ENCODE data around the gene OSBPL7.
"Not testable (repeated sequence)": the region's sequence is repeated elsewhere in the genome, so short reads cannot be mapped to it uniquely, and the experiment has no call there.

The OSBPL7 gene

DNA sequence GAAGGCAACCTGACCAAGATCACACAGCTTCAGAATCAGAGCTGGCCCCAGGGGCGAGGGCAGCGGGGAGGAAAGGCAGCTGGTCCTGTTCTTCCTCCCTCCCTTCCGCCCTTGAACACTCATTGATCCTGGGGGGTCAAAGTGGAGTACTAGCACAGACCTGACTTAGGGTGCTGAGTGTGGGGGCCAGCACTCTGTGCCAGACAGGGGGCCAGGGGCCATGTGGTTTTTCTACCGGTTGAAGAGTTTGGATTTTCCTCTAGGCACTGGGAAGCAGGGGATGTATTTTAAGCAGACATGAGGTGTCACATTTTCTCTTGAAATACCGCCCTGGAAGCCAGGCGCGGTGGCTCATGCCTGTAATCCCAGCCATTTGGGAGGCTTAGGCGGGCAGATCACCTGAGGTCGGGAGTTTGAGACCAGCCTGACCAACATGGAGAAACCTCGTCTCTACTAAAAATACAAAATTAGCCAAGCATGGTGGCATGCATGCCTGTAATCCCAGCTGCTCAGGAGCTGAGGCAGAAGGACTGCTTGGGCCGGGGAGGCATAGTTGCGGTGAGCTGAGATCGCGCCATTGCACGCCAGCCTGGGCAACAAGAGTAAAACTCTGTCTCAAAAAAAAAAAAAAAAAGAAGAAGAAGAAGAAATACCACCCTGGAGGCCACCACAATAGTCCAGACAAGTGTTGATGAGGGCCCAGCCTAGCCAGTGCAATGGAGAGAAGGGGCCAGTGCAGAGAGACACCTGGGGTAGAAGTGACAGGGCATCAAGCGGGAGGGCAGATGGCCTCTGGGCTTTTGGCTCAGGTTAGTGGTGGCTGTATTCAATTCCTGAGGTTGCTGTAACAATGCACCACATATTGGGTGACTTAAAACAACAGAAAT lies 15.3 kb downstream of the OSBPL7 start:
- DNase-seq: no peak

DNA sequence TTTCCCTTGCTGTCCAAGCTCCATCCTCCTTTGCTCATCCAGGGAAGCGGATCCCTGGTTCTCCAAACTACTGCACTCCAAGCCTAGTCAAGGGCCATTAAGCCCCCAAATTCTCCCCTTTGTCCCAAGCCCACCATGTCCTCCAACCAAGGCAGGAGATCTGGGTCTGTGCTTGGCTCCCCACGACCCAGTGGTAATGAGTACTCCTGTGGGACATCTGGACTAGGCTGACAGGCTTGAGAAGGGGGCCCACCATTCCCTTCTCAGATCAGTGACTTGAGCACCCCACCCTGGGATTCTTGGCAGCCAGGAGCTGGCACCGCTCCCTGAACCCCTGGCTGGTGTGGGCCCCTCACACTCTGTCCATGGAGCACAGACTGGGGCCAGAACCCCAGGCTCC lies 17.1 kb downstream of the OSBPL7 start:
- DNase-seq: no peak

DNA sequence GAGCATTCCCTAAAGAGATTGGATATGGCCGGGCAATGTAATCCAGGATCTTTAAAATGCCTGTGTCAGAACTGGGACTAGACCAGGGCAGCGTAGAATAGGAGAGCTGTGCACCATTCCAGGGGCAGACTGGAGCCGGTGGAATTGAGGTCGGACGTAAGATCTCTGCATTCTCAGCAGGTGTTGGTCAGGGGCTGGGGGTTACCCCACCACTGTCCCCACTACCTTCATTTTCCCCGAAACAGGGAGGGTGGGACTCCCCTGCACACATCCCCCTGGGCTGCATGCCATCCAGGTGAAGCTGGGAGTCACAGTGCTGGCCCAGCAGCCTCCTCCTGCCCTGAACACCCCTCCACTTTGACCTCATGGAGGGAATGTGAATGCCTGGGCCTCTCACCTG lies 17.8 kb downstream of the OSBPL7 start:
- no peak for DNase-seq

DNA sequence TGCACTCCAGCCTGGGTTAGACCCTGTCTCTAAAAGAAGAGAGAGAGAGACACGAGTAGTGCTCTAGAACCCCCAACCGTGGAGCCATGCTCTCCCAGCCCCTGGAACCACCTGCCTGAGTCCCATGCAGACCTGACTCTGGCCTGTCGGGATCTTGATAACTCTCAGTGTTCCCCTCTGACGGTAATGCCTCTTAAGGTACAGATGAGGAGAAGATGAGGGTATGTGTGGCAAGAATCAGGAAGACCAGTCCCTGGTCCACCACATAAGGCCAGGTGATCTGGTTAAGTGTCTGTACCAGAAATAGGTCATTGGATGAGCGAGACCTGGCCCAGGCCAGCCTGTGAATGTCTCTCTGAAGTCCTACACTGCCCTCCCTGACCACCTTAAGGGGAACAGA lies 18.4 kb downstream of the OSBPL7 start:
- no peak for DNase-seq

DNA sequence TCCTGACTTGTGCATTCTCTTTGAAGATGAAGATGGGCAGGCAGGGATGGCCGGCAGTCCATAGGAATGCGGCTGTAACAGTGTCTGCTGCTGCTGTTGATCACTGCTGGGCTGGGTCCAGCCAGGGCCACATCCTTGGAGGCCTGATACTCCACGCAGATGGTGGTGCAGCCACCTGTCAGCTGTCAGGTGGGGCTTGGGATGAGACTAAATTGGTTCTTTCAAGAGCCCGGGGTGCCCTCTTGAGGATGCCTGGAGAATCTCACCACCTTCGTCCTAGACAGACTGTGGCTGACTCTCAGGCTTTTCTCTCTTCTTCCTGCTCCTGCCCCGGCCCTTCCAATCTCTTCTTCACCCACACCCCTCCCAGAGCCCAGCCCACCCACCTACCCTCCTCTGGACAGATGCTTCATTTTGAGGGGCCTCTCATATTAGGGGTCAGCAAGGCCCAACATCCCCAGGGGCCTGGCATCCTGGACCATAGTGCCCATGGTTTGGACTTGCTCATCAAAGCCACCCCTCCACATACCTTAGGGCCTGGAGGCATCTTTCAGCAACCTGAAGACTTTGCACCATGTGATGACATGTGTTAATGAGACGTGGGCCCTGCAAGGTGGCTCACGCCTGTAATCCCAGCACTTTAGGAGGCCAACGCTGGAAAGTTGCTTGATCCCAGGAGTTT lies 19.1 kb downstream of the OSBPL7 start:
- DNase-seq: peak; percentile 27

DNA sequence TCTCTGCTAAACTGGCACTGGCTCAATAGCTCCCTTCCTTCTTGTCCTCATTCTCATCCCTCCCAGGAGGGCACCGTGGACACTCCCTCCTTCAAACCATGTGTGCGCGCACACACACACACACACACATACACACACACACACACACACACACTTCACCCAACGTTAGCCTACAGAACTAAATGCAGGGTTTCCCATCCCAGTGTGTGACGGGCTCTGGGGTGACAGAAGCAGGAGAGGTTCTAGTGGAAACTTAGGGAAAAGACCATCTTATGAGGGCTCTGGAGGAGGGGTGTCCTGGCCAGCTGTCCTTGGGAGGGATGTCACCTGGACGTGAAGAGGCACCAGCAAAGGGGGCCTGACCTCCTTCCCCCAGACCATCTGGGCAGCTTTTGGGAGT lies 19.7 kb downstream of the OSBPL7 start:
- DNase-seq: no peak

DNA sequence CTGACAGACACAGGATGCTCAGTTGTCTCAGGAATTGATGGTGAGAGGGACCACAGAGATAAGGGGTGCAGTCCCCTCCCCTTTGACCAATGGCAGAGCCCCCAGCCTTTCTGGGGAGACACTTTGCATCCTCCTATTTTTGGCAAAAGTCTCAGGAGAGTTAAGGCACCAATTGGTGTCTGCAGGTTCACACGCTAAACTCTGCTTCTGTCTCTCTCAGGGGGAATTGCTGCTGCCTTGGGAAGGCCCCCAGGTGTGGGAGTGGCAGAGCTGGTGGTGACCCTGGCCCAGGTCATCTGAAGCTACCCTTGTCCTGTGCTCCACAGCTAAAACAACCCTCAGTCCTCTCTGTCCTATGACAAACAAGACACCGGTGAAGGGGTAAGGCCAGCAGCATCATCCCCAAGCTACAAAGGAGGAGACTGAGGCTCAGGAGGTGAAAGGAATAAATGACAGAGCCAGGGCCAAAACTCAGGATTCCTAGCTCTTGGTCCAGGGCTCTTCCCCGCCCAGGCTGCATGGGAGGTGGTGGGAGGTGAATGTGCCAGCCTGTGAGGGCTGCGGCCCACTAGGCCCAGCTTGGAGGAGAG lies 20.3 kb downstream of the OSBPL7 start:
- no peak for DNase-seq

DNA sequence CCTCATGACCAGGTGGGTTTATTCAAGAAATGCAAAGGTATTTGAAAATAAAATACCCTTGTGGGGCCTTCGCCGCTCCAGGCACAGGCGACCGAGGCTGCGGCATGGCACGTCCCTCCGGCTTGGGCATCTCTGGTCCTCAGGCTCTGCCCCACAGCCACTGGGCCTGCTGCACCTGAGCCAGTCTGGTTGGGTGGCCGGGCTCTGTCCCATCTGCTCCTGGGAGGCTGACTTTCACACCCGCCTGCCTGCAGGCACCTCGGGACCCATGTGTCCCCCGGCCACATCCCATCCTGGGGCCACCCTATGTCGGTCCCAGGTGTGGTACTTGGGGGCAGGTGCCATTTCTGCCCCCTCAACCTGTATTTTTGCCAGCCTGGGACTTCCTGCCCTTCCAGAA lies 20.9 kb downstream of the OSBPL7 start:
- no peak for DNase-seq

DNA sequence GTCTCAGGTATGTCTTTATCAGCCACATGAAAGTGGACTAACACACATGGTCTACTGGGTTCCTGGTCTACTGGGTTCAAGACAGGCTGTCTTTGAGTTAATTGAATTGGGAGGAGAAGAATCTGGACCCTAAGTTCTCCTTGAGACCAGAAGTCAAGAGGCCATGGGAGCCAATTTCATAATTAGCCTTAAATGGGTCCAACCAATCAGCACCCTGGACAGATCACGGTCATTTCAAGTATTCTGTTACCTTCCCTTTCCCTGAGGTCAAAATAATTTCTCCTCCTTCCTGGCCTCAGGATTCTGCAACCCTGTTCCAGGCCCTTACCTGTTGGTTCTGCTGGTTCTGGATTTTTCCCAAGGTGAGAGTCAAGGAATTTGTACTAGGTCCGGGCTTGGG lies 23.8 kb downstream of the OSBPL7 start:
- peak; percentile 8 for DNase-seq

DNA sequence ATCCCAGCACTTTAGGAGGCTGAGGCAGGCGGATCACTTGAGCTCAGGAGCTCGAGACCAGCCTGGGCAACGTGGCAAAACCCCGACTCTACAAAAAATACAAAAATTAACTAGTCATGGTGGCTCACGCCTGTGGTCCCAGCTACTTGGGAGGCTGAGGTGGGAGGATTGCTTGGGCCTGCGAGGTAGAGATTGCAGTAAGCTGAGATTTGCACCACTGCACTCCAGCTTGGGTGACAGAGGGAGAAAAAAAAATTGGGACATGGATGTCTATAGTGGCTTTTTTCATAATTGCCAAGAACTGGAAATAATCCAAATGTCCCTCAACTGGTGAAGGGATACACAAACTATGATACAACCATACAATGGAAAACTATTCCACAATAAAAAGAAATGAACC lies 28.6 kb downstream of the OSBPL7 start:
- no peak for DNase-seq

DNA sequence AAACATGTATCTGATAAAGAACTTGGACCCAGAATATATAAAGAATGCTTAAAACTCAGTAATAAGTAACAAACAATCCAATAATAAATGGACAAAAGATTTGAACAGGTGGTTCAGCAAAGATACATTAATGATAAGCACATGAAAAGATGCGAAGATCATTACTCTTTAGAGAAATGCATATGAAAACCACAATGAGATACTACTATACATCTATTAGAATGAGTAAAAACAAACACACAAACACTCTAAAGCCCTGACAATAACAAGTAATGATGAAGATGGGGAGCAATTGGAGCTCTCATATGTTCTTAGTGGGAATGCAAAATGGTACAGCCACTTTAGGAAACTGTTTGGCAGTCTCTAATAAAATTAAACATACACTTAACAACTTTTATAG lies 29.1 kb downstream of the OSBPL7 start:
- DNase-seq: no peak

DNA sequence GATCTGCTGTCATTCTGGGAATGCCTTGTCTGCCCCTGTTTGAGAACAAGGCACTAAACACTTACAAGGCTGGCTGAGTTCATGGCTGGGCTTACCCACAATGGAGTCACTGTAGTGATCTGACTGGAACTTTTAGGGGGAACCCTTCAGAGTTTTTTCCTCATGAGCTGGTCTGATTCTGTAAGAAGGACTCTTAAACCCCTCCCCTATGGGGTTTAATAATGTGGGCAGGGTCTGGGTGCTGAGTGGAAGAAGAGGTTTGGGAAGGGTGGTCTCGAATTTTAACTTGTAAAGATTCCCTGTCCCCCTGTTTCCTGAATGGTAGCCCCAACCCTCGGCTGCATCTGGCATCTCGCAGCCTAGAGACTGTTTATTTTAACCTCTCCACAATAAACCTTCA lies 30.6 kb downstream of the OSBPL7 start:
- no peak for DNase-seq

DNA sequence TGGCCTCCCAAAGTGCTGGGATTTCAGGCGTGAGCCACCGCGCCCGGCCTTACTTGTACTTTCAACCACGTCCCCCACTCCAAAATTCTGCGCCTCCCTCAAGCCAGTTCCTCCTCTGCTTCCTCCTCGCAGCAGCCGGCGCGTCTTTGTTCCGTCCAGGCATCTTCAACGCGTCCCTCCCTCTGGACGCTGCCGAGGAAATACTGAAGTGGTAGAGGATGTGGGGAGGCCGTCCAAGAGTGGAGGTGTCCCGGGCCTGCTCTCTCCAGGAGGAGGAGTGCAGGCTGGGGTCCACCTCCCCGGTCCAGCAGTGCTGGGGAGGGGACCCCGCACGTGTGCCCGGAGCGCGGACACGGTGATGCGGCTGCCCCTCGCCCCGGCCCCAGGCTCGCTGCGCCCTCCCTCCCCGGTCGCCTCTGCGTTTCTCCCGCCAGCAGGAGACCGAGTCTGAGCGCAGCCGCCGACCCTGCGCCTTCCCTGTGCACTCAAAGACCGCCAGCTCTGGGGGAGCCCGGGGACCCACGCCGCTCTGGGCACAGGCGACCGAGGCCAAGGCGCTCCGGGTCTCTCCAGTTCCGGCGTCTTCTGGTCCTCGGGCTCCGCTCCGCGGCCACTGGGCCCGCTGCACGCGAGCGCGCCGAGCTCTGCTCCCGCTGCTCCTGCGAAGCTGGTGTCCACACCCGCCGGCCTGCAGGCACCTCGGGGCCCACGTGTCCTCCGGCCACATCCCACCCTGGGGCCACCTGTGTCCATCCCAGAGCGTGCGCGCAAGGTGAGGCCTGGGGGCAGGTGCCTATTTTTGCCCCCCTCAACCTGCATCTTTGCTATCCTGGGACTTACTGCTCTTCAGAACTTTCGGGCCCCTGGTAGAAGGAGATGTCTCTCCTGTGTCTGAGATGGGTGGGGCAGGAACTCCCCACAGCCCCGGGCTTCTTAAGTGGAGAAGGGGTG lies 31.7 kb downstream of the OSBPL7 start:
- DNase-seq: peak; percentile 34

DNA sequence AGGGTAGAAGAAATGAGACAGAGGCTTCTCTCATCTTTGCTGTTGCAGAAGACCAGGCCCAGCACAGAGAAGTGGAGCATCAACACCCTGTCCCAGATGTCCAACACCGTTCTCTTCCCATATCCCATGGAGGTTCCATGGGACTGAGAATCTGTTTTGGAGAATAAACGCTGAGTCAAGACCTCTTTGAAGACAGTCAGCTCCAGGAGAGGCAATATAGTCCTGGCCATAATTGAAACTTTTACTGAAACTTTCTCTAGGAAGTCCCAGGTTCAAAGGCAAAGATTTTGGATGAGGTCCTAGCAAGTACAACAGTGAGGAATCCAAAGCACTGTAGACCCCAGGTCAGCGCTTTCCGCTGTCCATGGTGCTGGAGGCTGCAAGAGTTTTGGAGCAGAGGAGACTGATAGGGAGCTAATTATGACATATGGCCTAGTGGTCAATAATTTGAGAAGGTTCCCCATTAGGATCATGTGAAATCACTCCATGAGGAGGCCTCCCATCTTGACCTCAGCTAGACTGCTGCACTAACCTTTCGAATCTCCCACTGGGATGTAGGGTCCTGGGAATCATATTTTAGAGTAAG lies 36.0 kb downstream of the OSBPL7 start:
- DNase-seq: peak; percentile 39

DNA sequence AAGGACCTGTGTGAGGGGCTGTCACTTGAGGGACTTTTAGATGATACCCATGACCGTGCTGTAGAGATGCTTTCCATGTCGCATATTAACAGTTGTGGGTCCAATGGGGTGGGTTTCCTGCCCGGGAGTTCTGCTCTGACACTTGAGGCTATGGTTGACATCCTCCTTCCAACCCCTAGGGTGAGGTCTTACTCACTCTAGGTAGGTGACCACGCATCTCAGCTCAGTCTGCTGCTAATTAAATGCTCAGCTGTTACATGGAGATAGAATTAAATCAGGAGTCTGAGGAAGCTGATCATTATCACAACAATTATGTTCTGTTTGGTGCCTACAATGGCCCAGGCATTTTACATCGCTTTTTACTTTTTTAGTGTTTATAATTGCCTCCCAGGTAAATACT lies 40.2 kb downstream of the OSBPL7 start:
- DNase-seq: no peak

DNA sequence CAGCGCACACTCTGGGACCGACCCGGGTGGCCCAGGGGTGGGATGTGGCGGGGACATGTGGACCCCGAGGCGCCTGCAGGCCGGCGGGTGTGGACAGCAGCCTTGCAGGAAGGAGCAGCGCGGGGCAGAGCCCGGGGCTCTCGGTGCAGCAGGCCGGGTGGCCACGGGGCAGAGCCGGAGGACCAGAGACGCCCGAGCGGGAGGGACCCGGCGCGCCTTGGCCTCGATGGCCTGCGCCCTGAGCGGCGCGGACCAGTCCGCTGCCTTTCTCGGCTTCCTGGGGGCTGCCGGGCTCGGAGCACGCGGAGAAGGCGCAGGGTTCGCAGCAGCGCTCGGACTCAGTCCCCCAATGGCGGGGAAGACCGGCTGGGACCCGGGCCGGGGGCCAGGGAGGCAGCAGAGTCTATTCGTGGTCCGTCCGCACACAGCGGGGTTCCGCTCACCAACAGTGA lies 43.4 kb downstream of the OSBPL7 start:
- no peak for DNase-seq

DNA sequence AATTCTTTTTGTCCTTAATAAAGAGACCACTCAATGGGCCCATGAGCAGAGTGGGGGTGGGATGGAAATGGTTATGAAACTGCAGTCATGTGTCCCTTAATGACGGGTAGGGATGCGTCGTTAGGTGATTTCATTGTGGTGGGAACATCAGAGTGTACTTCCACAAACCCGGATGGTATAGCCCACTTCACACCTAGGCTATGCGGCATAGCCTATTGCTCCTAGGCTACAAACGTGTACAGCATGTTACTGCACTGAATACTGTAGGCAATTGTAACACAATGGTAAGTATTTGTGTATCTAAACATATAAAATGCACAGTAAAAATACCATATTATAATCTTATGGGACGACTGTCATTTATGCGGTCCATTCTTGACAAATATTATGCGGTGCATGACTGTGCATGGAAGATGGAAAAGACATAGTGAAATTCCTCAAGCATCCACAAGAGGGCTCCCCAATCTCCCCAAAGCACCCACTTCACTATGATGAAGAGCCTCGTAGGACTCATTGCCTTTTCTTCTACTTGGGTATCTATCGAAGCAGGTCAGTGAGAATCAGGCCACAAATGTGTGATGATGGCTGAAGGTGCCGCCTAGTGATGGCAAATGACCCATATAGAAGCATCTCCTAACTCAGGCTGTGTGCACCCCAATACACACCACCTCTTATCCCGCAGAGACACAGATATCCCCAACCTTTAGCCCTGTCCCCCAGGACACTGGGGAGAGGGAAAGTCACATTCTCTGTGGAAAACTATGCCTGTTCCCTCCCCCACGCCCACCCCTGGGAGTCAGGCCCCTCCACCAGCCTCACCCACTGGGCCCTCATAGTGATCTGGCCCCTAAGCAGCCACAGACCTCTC lies 45.0 kb downstream of the OSBPL7 start:
- peak; percentile 41 for DNase-seq

DNA sequence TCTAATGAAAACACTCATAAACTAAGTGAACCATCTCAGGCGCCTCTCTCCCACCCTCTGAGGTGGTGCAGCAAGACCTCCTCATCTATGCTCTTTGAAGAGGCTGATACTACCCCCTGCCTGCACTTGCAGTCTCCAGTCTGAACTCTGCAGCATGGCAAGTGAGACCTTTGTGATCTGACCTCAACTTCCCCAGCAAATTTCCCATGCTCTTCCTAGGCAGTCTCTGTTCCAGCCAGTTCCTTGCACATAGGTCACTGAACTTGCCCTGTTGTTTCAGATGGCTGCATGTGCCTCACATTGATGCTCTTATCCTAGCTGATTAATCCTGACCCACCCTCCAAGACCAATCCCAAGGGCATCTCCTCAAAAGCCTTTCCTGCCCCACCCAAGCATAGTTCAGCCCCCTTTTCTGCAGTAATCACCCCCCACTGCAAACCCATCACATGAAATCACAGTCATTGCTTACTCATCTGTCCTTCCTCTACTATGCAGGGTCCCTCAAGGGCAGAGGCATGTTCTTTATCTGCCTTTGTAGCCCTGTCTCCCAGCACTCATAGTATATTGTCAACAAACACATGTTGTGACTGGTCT lies 46.5 kb downstream of the OSBPL7 start:
- DNase-seq: no peak

DNA sequence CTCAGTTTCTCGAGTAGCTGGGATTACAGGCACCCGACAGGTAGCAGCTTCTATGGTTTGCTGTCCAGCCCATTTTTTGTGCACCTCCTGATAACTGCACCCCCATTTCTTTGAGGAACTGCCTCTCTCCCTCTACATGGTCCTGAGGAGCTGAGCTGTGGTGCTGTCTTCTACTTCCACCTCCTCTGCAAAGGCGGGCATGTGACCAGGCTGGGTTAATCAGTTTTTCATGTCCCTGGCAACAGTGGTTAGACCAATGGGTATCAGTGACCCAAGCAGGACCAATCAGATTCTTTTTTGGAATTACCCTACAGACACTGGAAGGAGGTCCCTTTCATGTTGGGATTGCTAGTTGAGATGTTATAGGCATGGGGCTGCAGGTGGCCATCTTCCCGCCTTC lies 47.3 kb downstream of the OSBPL7 start:
- DNase-seq: no peak

DNA sequence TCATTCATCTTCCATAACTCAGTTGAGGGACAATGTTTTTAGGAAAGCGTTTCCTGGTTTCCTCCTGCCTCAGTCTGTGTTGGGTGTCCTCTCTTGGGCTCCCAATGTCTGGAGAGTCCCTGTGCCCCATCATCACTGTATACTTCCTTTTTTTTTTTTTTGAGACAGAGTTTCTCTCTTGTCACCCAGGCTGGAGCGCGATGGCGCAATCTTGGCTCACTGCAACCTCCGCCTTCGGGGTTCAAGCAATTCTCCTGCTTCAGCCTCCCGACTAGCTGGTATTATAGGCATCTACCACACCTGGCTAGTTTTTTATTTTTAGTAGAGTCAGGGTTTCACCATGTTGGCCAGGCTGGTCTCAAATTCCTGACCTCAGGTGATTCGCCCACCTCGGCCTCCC lies 47.9 kb downstream of the OSBPL7 start:
- DNase-seq: not testable (repeated sequence)

Measured in fibroblast of skin of back (primary cell).